Common myeloid progenitor, CD34-positive (primary cell): ENCODE results near the gene AKIP1.

Source experiments
- CTCF ChIA-PET: fragments of 350-600 bp; sonication (Branson Sonifier 250); formaldehyde crosslinking; loops from one replicate; lab custom pipeline; 2021; ENCODE audit warnings: antibody characterized with exemption; lab: Charles Lee
- POLR2A ChIA-PET: fragments of 350-600 bp; sonication (Branson Sonifier 250); formaldehyde crosslinking; loops from one replicate; lab custom pipeline; 2021; ENCODE audit warnings: antibody characterized with exemption; lab: Charles Lee
- DNase-seq, 3 donors: peaks; one replicate each; pipeline versions ENCODE4 v3.0.0 to v3.0.0-alpha.2; 2013
- H3K27ac ChIP-seq, 2 experiments: 1 replicate in 1 of 2; 2 replicates in 1 of 2; pipeline ENCODE4 v1.7.0; 2013; ENCODE audit warnings: inconsistent platforms in 2 of 2, low read length in 2 of 2, mild to moderate bottlenecking in 2 of 2, low read depth in 1 of 2, moderate library complexity in 1 of 2; ENCODE audit not compliant: severe bottlenecking in 2 of 2, insufficient read depth in 1 of 2, poor library complexity in 1 of 2
- H3K27me3 ChIP-seq, 5 experiments: replicated peaks in 2 of 5; 1 replicate in 3 of 5; 2 replicates in 2 of 5; pipeline versions ENCODE4 v1.6.1 to v1.7.0; 2013; ENCODE audit warnings: low read length in 4 of 5, mild to moderate bottlenecking in 2 of 5, moderate library complexity in 2 of 5, inconsistent platforms in 1 of 5; ENCODE audit not compliant: insufficient read depth in 5 of 5, control insufficient read depth in 4 of 5
- H3K36me3 ChIP-seq, 4 experiments: 1 replicate in 2 of 4; 2 replicates in 2 of 4; pipeline versions ENCODE4 v1.6.1 to v1.7.0; 2013; ENCODE audit warnings: low read length in 3 of 4, control low read depth in 1 of 4, mild to moderate bottlenecking in 1 of 4; ENCODE audit not compliant: control insufficient read depth in 4 of 4, insufficient read depth in 4 of 4
- H3K4me1 ChIP-seq, 4 experiments: 1 replicate in 3 of 4; 2 replicates in 1 of 4; pipeline versions ENCODE4 v1.6.1 to v1.7.1; 2013; ENCODE audit warnings: low read length in 3 of 4, mild to moderate bottlenecking in 3 of 4, control low read depth in 1 of 4, inconsistent platforms in 1 of 4, moderate library complexity in 1 of 4; ENCODE audit not compliant: control insufficient read depth in 4 of 4, insufficient read depth in 4 of 4; ENCODE audit errors: control extremely low read depth in 1 of 4
- H3K4me3 ChIP-seq, 7 experiments: 1 replicate in 4 of 7; 2 replicates in 3 of 7; pipeline versions ENCODE4 v1.5.1 to v1.7.0; 2013; ENCODE audit warnings: mild to moderate bottlenecking in 7 of 7, low read length in 6 of 7, moderate library complexity in 6 of 7, inconsistent platforms in 2 of 7, low read depth in 2 of 7, control low read depth in 1 of 7; ENCODE audit not compliant: insufficient read depth in 4 of 7, control insufficient read depth in 1 of 7; ENCODE audit errors: extremely low read depth in 1 of 7
- H3K9me3 ChIP-seq, 5 experiments: 1 replicate in 4 of 5; 2 replicates in 1 of 5; pipeline versions ENCODE4 v1.6.1 to v1.7.1; 2013; ENCODE audit warnings: low read length in 4 of 5, mild to moderate bottlenecking in 2 of 5, inconsistent platforms in 1 of 5, low read depth in 1 of 5, moderate library complexity in 1 of 5; ENCODE audit not compliant: control insufficient read depth in 4 of 5, insufficient read depth in 2 of 5; ENCODE audit errors: control extremely low read depth in 1 of 5
- WGBS: methylation state at CpG from one replicate; pipeline ENCODE4 v1.1.5; 2013; ENCODE audit not compliant: insufficient coverage; 5-methylcytosine and 5-hydroxymethylcytosine counted together

AKIP1 gene

GRCh38 chr11:8937159-8937558 lies 26.2 kb downstream of the AKIP1 start:
- no peaks in the 10 kb centered on the region for H3K4me1 ChIP-seq
- WGBS: 93% methylated on average over 10 of the region's 10 CpGs
- H3K27me3 ChIP-seq: no peaks in the 10 kb centered on the region
- no peak for DNase-seq
- ChIA-PET CTCF (no interaction called here), POLR2A (no interaction called here)
- H3K9me3 ChIP-seq: no peaks in the 10 kb centered on the region
- no peaks in the 10 kb centered on the region for H3K36me3 ChIP-seq
- H3K27ac ChIP-seq: no peak overlapping the region
- no peak overlapping the region for H3K4me3 ChIP-seq

DNA sequence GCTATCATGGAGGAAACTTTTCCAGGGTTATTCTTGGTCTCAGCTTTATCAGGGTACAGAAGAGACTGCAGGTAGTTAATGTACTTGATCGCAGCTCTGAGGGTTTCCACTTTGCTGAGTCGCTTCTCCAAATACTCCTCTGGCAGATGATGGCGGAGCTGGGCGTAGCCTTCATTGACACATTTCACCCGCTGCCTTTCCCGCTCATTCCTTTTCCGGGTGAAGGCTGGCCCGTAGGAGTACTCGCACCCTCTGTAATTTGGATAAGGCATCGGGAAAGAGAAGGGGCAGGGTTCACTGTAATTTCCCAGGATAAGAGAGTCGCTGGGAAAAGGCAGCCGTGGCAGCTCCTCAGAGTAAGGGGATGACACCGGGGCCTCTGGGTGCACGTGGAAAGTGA lies 26.7 kb downstream of the AKIP1 start:
- Histone ChIP-seq H3K27me3 (no peaks in the 10 kb centered on the region), H3K27ac (no peak overlapping the region), H3K4me3 (no peak overlapping the region), H3K36me3 (no peaks in the 10 kb centered on the region), H3K4me1 (no peaks in the 10 kb centered on the region), H3K9me3 (no peaks in the 10 kb centered on the region)
- POLR2A ChIA-PET: no interaction called here
- WGBS: 92% methylated on average over 14 of the region's 14 CpGs
- CTCF ChIA-PET: interaction anchor here (0.6 kb wide), 1 partner anchor 22 kb away, joined by 3 read pairs; no protein-coding TSS in a partner anchor
- no peak for DNase-seq

DNA sequence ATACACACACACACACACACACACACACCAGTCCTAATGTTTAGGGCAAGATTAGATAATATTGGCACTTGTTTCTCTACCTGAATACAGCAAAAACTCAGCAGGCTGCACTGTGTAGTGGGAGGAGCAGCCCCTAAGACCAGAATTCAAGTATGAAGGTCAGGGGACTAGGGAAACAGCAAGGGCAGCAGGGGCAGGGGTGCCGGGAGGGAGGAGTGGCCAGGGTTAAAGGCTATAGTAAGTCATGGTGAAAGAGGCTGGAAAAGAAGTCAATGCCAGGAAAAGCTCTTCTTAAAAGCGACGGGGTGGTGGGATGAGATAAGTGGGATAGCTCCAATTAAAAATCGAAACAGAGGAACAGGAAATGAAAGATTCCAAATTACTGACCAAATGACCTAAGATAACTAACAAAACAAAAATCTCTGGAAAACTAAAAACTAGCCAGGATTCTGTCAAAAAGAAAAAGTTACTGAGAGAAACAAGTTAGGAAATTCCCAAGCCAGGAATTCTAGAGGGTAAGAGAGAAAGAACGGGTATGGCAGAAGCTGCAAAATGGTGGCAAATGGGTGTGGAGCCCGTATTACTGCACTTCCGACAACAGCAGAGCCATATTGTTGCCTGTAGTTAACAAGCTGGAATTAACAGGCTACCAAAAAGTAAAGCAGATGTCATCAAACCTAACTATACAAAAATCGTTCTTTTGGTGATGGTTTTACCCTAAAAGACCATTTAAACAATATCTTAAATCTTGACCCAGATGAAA lies 30.5 kb downstream of the AKIP1 start:
- Histone ChIP-seq H3K9me3 (no peaks in the 10 kb centered on the region), H3K36me3 (no peaks in the 10 kb centered on the region), H3K27ac (no peak overlapping the region), H3K4me1 (no peaks in the 10 kb centered on the region), H3K4me3 (no peak overlapping the region), H3K27me3 (no peaks in the 10 kb centered on the region)
- 94% methylated on average over 5 of the region's 8 CpGs for WGBS
- ChIA-PET POLR2A (no interaction called here), CTCF (interaction anchor here (1.3 to 2.0 kb wide), 3 partner anchors 9 to 27 kb away, joined by 3 to 11 read pairs (median 5); no protein-coding TSS in a partner anchor)
- no peak for DNase-seq

DNA sequence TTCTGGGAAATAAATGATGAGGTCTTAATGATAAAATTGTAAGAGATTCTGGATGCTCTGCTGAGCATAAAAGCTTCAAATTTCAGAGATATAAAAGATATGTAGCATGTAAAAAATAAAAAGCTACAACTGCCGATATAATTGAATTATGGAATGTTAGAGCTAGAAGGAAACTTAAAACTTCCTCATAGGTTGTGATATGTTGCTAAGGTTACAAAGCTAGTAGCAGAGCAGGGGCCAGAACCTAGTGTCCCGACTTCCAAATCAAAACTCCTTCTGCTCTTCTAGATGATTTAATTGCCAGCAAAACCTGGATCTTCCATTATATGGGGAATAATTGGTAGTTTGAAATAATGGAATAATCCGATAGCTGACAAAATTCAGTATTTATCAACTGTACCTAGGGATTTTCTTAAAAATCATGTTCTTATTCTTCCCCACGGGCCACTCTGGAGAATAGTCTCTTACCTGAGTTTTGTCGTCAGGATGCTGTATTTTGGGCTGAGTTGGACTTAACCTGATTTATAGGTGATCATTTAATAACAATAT lies 31.6 kb downstream of the AKIP1 start, which contains the start of gene ASCL3:
ASCL3 (minus strand) TSS at position 499 of the 549 bp plus-strand sequence. CDS start 4,855 bp downstream, outside the sequence.
- POLR2A ChIA-PET: no interaction called here
- WGBS: 100% methylated on average over 1 of the region's 5 CpGs
- DNase-seq: no peak
- Histone ChIP-seq H3K4me1 (no peaks in the 10 kb centered on the region), H3K9me3 (no peaks in the 10 kb centered on the region), H3K36me3 (peaks cover 2 to 6% (median 5%) of the 10 kb centered on the region in 4 experiments), H3K27me3 (no peaks in the 10 kb centered on the region), H3K4me3 (no peak within 1 kb of the TSS), H3K27ac (no peak within 1 kb of the TSS)
- CTCF ChIA-PET: interaction anchor here (1.6 to 2.0 kb wide), 2 partner anchors 17 to 29 kb away, joined by 5 to 11 read pairs; no protein-coding TSS in a partner anchor

DNA sequence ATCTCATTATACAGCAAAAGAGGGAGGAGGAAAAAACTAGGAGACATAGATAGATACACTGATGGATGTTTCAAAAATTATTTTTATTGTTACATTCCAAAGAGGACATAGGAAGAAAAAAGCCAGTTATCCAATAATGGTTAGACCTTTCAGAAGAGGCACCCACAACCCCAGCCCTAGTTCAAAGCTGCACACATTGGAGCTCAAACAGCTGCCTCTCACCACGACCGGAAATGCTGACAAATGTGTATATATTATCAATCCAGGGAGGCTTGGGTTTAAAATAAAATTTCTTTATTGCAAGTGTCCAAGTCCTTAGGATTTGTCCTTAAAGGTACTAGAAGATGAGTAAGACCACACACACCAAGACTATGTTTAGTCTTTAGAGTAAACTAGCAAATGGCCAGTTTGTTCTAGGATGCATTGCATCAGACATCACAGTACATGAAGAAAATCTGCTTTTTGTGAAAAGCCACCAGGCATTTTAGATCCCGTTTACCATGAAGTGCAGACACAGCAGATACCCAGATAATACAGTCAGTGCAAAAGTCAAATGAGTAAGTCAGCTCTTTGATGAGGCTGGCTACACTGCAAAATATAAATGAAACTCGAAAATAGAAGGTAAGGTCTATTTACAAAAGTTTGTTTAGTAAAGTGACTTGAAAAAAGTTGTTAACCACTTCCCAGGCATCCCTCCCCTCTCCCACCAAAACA lies 36.4 kb downstream of the AKIP1 start:
- Histone ChIP-seq H3K4me1 (peaks cover 0 to 12% (median 10%) of the 10 kb centered on the region in 4 experiments), H3K36me3 (peaks cover 8 to 27% (median 18%) of the 10 kb centered on the region in 4 experiments), H3K4me3 (no peak overlapping the region), H3K27ac (no peak overlapping the region), H3K9me3 (no peaks in the 10 kb centered on the region), H3K27me3 (no peaks in the 10 kb centered on the region)
- WGBS: 100% methylated on average over 1 of the region's 4 CpGs
- peak in 1 of 3 donors; percentile 19 for DNase-seq
- CTCF ChIA-PET: interaction anchor here (3.8 kb wide), 1 partner anchor 13 kb away, joined by 28 read pairs; no protein-coding TSS in a partner anchor
- POLR2A ChIA-PET: no interaction called here

DNA sequence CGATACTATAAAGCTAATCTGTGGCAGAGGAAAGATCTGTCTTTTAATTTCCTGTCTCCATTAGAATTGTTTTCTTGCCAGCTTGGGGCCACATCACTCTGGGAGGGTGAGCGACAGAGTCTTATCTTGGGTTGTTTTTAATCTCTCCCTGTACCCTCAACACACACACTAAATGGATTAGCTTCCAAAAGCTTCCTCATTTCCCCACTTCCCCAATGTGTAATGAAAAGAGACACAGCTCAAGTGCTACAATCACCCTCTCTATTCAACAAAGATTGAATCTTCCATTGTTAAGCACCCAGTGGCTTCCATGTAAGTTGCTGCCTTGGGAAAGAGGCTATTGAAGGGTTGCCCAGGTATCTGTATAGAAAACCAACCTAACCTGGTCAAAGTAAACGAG lies 37.9 kb downstream of the AKIP1 start:
- CTCF ChIA-PET: interaction anchor here (1.0 to 3.8 kb wide), 4 partner anchors 9 to 34 kb away, joined by 3 to 28 read pairs (median 3); no protein-coding TSS in a partner anchor
- Histone ChIP-seq H3K36me3 (peaks cover 8 to 37% (median 24%) of the 10 kb centered on the region in 4 experiments), H3K9me3 (no peaks in the 10 kb centered on the region), H3K4me3 (peak overlapping the region in 1 of 7 experiments; percentile 19), H3K4me1 (peaks cover 0 to 12% (median 10%) of the 10 kb centered on the region in 4 experiments), H3K27ac (no peak overlapping the region), H3K27me3 (no peaks in the 10 kb centered on the region)
- 0% methylated on average over 1 of the region's 3 CpGs for WGBS
- POLR2A ChIA-PET: no interaction called here
- peak; percentile 35 to 60 (median 43) for DNase-seq
